Mesenchymal stem cell (in vitro differentiated cells and primary cell): ENCODE measurements around the gene NFE2L3.

Source experiments
- DNase-seq: peaks from one replicate; pipeline ENCODE4 v3.0.0-alpha.2; 2013
- H2AFZ ChIP-seq: one replicate; pipeline ENCODE4 v1.6.1; 2013; ENCODE audit warnings: low read depth, mild to moderate bottlenecking, control low read depth, inconsistent platforms, low read length, moderate library complexity
- H2AK5ac ChIP-seq: 2 replicates; pipeline ENCODE4 v1.6.1; 2013; ENCODE audit warnings: low read length, moderate library complexity, mild to moderate bottlenecking, inconsistent platforms; ENCODE audit not compliant: severe bottlenecking
- H2BK120ac ChIP-seq: one replicate; pipeline ENCODE4 v1.6.1; 2013; ENCODE audit warnings: low read depth, mild to moderate bottlenecking, inconsistent platforms, low read length, moderate library complexity
- H2BK12ac ChIP-seq, 2 experiments: one replicate each; pipeline ENCODE4 v1.6.1; 2013; ENCODE audit warnings: inconsistent platforms in 2 of 2, low read length in 2 of 2, mild to moderate bottlenecking in 2 of 2, moderate library complexity in 2 of 2, control low read depth in 1 of 2
- H2BK15ac ChIP-seq: one replicate; pipeline ENCODE4 v1.6.1; 2013; ENCODE audit warnings: mild to moderate bottlenecking, low read depth, inconsistent platforms; ENCODE audit not compliant: poor library complexity, severe bottlenecking
- H2BK5ac ChIP-seq: 2 replicates; pipeline ENCODE4 v1.6.1; 2013; ENCODE audit warnings: low read depth, mild to moderate bottlenecking, low read length, control low read depth, inconsistent platforms; ENCODE audit not compliant: poor library complexity, severe bottlenecking
- H3K14ac ChIP-seq, 2 experiments: one replicate each; pipeline ENCODE4 v1.6.1; 2013; ENCODE audit warnings: inconsistent platforms in 2 of 2, low read length in 2 of 2, control low read depth in 1 of 2, mild to moderate bottlenecking in 1 of 2, moderate library complexity in 1 of 2
- H3K18ac ChIP-seq, 2 experiments: one replicate each; pipeline ENCODE4 v1.6.1; 2013; ENCODE audit warnings: inconsistent platforms in 2 of 2, low read length in 2 of 2, control low read depth in 1 of 2, low read depth in 1 of 2, mild to moderate bottlenecking in 1 of 2
- H3K23ac ChIP-seq, 2 experiments: one replicate each; pipeline ENCODE4 v1.6.1; 2013; ENCODE audit warnings: inconsistent platforms in 2 of 2, low read length in 2 of 2, mild to moderate bottlenecking in 2 of 2, moderate library complexity in 2 of 2, control low read depth in 1 of 2
- H3K27ac ChIP-seq: 2 replicates; pipeline ENCODE4 v1.5.1; 2013; ENCODE audit warnings: mild to moderate bottlenecking, moderate library complexity, low read length, control low read depth, inconsistent platforms; ENCODE audit not compliant: poor library complexity, severe bottlenecking
- H3K27me3 ChIP-seq, 2 experiments: 2 replicates each; pipeline versions ENCODE4 v1.6.1 to v1.7.0; 2013; ENCODE audit warnings: low read length in 2 of 2, mild to moderate bottlenecking in 2 of 2, moderate library complexity in 2 of 2, control low read depth in 1 of 2, inconsistent platforms in 1 of 2; ENCODE audit not compliant: control insufficient read depth in 1 of 2, insufficient read depth in 1 of 2
- H3K36me3 ChIP-seq, 2 experiments: 2 replicates each; pipeline versions ENCODE4 v1.6.1 to v1.7.0; 2013; ENCODE audit warnings: low read length in 2 of 2, control low read depth in 1 of 2, inconsistent platforms in 1 of 2, low read depth in 1 of 2, mild to moderate bottlenecking in 1 of 2; ENCODE audit not compliant: insufficient read depth in 2 of 2, control insufficient read depth in 1 of 2
- H3K4ac ChIP-seq, 2 experiments: one replicate each; pipeline ENCODE4 v1.6.1; 2013; ENCODE audit warnings: inconsistent platforms in 2 of 2, low read length in 2 of 2, mild to moderate bottlenecking in 2 of 2, moderate library complexity in 2 of 2, control low read depth in 1 of 2, low read depth in 1 of 2
- H3K4me1 ChIP-seq: 2 replicates; pipeline ENCODE4 v1.6.1; 2013; ENCODE audit warnings: low read depth, low read length, control low read depth; ENCODE audit not compliant: control insufficient read depth, insufficient read depth
- H3K4me2 ChIP-seq: 2 replicates; pipeline ENCODE4 v1.6.1; 2013; ENCODE audit warnings: low read length, mild to moderate bottlenecking, inconsistent platforms; ENCODE audit not compliant: poor library complexity, severe bottlenecking
- H3K4me3 ChIP-seq, 2 experiments: 2 replicates each; pipeline versions ENCODE4 v1.5.1 to v1.7.0; 2013; ENCODE audit warnings: low read length in 2 of 2, mild to moderate bottlenecking in 2 of 2, control low read depth in 1 of 2, low read depth in 1 of 2; ENCODE audit not compliant: insufficient read depth in 1 of 2
- H3K79me1 ChIP-seq: replicated peaks from 2 replicates; pipeline ENCODE4 v1.6.1; 2013; ENCODE audit warnings: mild to moderate bottlenecking, control low read depth, low read length, inconsistent platforms; ENCODE audit not compliant: poor library complexity, severe bottlenecking
- H3K9ac ChIP-seq: 2 replicates; pipeline ENCODE4 v1.7.0; 2013; ENCODE audit warnings: mild to moderate bottlenecking, low read length, moderate library complexity
- H3K9me3 ChIP-seq: 2 replicates; pipeline ENCODE4 v1.7.0; 2013; ENCODE audit warnings: mild to moderate bottlenecking, low read length; ENCODE audit not compliant: control insufficient read depth
- H4K8ac ChIP-seq: one replicate; pipeline ENCODE4 v1.6.1; 2013; ENCODE audit warnings: inconsistent platforms, mild to moderate bottlenecking, low read length, moderate library complexity
- H4K91ac ChIP-seq: one replicate; pipeline ENCODE4 v1.6.1; 2013; ENCODE audit warnings: mild to moderate bottlenecking, low read length, inconsistent platforms
- WGBS: methylation state at CpG from one replicate; pipeline ENCODE4 v1.1.7; 2013; ENCODE audit warnings: mixed read lengths; 5-methylcytosine and 5-hydroxymethylcytosine counted together

NFE2L3 gene

DNA sequence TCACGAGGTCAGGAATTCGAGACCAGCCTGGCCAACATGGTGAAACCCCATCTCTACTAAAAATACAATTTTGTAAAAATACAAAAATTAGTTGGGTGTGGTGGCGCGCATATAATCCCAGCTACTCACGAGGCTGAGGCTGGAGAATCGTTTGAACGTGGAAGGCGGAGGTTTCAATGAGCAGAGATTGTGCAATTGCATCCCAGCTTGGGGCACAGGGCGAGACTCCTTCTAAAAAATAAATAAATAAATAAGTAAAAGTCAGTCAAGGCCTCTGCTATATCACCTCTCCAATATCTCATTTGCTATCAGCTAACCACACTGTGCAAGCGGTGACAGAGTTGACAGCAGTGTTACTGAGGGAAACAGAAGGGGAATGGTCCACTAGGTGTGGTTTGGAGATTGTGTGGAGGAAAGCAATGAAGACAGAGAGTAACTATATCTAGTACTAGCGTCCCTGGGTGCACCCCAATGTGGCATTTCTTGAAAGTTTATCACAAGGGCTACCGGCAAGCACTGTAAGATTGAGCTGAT is 20.9 kb upstream of the NFE2L3 start:
- Histone ChIP-seq H3K79me1 (no peaks in the 10 kb centered on the region), H4K91ac (no peak overlapping the region), H3K9me3 (peaks cover 2% of the 10 kb centered on the region), H3K23ac (no peak overlapping the region), H3K36me3 (no peaks in the 10 kb centered on the region), H3K4me1 (no peaks in the 10 kb centered on the region), H4K8ac (no peak overlapping the region), H3K4ac (no peak overlapping the region), H3K9ac (no peak overlapping the region), H3K18ac (no peak overlapping the region), H3K4me3 (no peak overlapping the region), H2BK120ac (no peak overlapping the region), H3K14ac (no peak overlapping the region), H3K4me2 (no peak overlapping the region), H2BK5ac (no peak overlapping the region), H3K27ac (no peak overlapping the region), H2AK5ac (no peak overlapping the region), H2BK12ac (no peak overlapping the region), H2BK15ac (no peak overlapping the region), H2AFZ (no peak overlapping the region), H3K27me3 (peaks cover 15 to 33% of the 10 kb centered on the region in 2 experiments)
- WGBS, result 94% methylated on average over 9 of the region's 12 CpGs
- DNase-seq, result no peak

DNA sequence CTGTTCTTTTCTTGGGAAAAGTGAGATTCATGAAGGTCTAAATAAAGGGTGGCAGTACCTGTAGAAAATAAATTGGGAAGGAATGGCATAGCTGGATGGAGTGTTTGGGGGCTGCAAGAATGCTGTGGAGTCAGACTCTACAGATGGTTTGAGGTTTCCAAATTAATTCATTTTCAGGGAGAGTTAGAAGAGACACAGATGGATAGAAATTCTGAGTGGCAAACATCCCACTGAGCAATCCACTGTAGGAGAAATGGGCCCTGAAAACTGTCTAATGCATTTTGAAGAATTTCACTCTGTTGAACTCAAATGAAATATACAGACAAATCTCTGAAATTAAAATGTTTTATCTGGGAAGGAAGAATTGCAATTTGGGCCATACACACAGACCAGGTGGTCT is 16.9 kb upstream of the NFE2L3 start:
- Histone ChIP-seq H2BK12ac (no peak overlapping the region), H4K91ac (no peak overlapping the region), H3K27me3 (peaks cover 6 to 14% of the 10 kb centered on the region in 2 experiments), H4K8ac (no peak overlapping the region), H3K18ac (no peak overlapping the region), H3K14ac (no peak overlapping the region), H3K4me1 (no peaks in the 10 kb centered on the region), H3K9me3 (peaks cover 2% of the 10 kb centered on the region), H3K4ac (no peak overlapping the region), H2BK120ac (no peak overlapping the region), H2BK5ac (no peak overlapping the region), H2AK5ac (no peak overlapping the region), H3K79me1 (no peaks in the 10 kb centered on the region), H3K27ac (no peak overlapping the region), H3K23ac (no peak overlapping the region), H3K9ac (no peak overlapping the region), H2BK15ac (no peak overlapping the region), H3K4me2 (no peak overlapping the region), H2AFZ (no peak overlapping the region), H3K4me3 (no peak overlapping the region), H3K36me3 (no peaks in the 10 kb centered on the region)
- DNase-seq, result no peak

DNA sequence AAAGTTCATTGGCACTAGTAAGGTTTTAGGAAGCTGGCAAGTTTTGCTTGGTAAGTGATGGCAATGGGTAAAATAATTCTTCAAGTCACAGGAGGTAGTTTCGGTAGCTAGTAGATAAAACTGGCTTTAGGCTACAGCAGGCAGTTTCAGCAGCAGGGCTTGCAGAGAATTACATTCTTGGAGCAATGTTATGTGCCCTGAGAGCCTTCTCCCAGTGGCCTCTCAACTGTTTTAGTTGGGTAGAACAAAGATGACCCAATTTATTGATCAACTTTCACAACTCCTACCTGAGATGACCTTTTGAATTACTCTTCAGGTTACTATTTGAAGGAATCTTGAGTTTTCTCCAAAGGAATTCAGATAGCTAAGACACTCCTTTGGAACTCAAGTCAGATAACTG is 16.4 kb upstream of the NFE2L3 start:
- H3K79me1 ChIP-seq, result no peaks in the 10 kb centered on the region
- H3K4me3 ChIP-seq, result no peak overlapping the region
- no peak for DNase-seq
- H2BK12ac ChIP-seq, result no peak overlapping the region
- H2BK120ac ChIP-seq, result no peak overlapping the region
- H3K27ac ChIP-seq, result no peak overlapping the region
- no peak overlapping the region for H4K8ac ChIP-seq
- no peaks in the 10 kb centered on the region for H3K4me1 ChIP-seq
- H3K4ac ChIP-seq, result no peak overlapping the region
- H3K27me3 ChIP-seq, result peaks cover 6 to 14% of the 10 kb centered on the region in 2 experiments
- no peak overlapping the region for H3K23ac ChIP-seq
- no peaks in the 10 kb centered on the region for H3K36me3 ChIP-seq
- H2BK15ac ChIP-seq, result no peak overlapping the region
- peaks cover 2% of the 10 kb centered on the region for H3K9me3 ChIP-seq
- no peak overlapping the region for H4K91ac ChIP-seq
- H3K14ac ChIP-seq, result no peak overlapping the region
- no peak overlapping the region for H2AK5ac ChIP-seq
- no peak overlapping the region for H2BK5ac ChIP-seq
- WGBS, result 86% methylated on average over 1 of the region's 1 CpG
- H3K9ac ChIP-seq, result no peak overlapping the region
- no peak overlapping the region for H3K4me2 ChIP-seq
- no peak overlapping the region for H2AFZ ChIP-seq
- H3K18ac ChIP-seq, result no peak overlapping the region

DNA sequence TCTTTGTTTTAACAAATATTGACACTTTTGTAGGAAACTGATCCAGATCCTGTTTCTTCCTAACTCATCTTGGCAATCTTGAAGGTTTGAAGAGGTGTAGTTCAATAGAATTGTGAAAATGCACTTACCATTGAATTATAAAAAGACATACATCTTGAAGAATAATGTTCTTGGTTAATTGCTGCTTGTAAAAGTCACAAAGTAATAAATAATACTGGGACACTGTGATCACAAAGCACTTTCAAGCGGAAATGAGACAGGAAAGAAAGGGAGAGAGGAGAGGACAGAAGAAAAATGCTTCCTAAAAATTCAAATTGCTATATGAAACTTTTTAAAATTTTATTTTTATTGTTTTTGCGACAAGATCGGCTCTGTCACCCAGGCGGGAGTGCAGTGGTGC is 15.2 kb upstream of the NFE2L3 start:
- Histone ChIP-seq H3K4me1 (no peaks in the 10 kb centered on the region), H3K23ac (no peak overlapping the region), H4K8ac (no peak overlapping the region), H3K9ac (no peak overlapping the region), H3K79me1 (no peaks in the 10 kb centered on the region), H3K27ac (no peak overlapping the region), H3K4me3 (no peak overlapping the region), H2BK5ac (no peak overlapping the region), H2BK15ac (no peak overlapping the region), H4K91ac (no peak overlapping the region), H3K18ac (no peak overlapping the region), H3K27me3 (peaks cover 6 to 10% of the 10 kb centered on the region in 2 experiments), H3K36me3 (no peaks in the 10 kb centered on the region), H3K4ac (no peak overlapping the region), H3K4me2 (no peak overlapping the region), H2AK5ac (no peak overlapping the region), H3K9me3 (no peaks in the 10 kb centered on the region), H2BK12ac (no peak overlapping the region), H2AFZ (no peak overlapping the region), H2BK120ac (no peak overlapping the region), H3K14ac (no peak overlapping the region)
- WGBS, result 88% methylated on average over 4 of the region's 4 CpGs
- no peak for DNase-seq
